K562 (cell line): ENCODE measurements around the gene DAD1. TPM values are rescaled to one million over a fixed set of nuclear protein-coding genes. Genes with fewer than 3 reads are reported as not detected.

ENCODE experiments used
- CBFA2T2 ChIP-seq: fragments of 450-650 bp; conservative IDR thresholded peaks from 2 replicates; pipeline ENCODE4 v1.6.1; 2017; ENCODE audit warnings: mild to moderate bottlenecking
- EGR1 ChIP-seq: fragments of 450-650 bp; conservative IDR thresholded peaks from 2 replicates; pipeline ENCODE4 v1.6.1; 2017; ENCODE audit warnings: mild to moderate bottlenecking
- GABPA ChIP-seq: fragments of 200-800 bp; sonication (Bioruptor generic); conservative IDR thresholded peaks from 2 replicates; pipeline ENCODE4 v1.6.1; 2016; ENCODE audit warnings: low read depth, missing genetic modification characterization, missing compliant biosample characterization
- NR2C1 ChIP-seq, 2 experiments: fragments of 450-650 bp; IDR thresholded peaks; 2 replicates each; pipeline ENCODE4 v1.6.1; 2017; ENCODE audit warnings: mild to moderate bottlenecking in 2 of 2, antibody characterized with exemption in 1 of 2, inconsistent platforms in 1 of 2, missing compliant biosample characterization in 1 of 2, missing genetic modification characterization in 1 of 2
- RFX1 ChIP-seq: fragments of 450-650 bp; IDR thresholded peaks from 2 replicates; pipeline ENCODE4 v1.6.1; 2016; ENCODE audit warnings: mild to moderate bottlenecking, moderate library complexity
- polyA plus RNA-seq, 8 experiments: library from polyadenylated mRNA; depleted of rRNA in 4 of 8; stranded (reverse) in 5 of 8; unstranded in 3 of 8; fragments of >200 nt; fragmentation: Nextera tagmentation in 2 of 8; fragmentation: Illumina TruSeq in 1 of 8; extraction: Ambion mirVana in 2 of 8; extraction: Trizol in 1 of 8; gene quantifications; 2 replicates each; pipeline versions ENCODE4 v1.2.1 to v1.2.3, GENCODE V29; 2011 to 2014; ENCODE audit warnings: inconsistent platforms in 1 of 8, missing spikeins in 1 of 8
- total RNA-seq, 7 experiments: library from RNA; depleted of rRNA in 6 of 7; stranded (reverse); fragments of >200 nt in 6 of 7; fragmentation: Illumina TruSeq in 2 of 7; extraction: Trizol in 2 of 7; gene quantifications; 2 replicates each; pipeline versions ENCODE4 v1.2.1 to v1.2.3, GENCODE V29; 2011 to 2021; ENCODE audit warnings: low replicate concordance in 1 of 7
- TF ChIP-seq, protein P1 (sequence below), 2 experiments: fragments of 450-650 bp in 1 of 2; sonication (generic) in 1 of 2; formaldehyde crosslinking in 1 of 2; IDR thresholded peaks; 2 replicates each; pipeline versions ENCODE4 v1.7.1 to v1.9.0; 2016 to 2022; ENCODE audit warnings: inconsistent platforms in 1 of 2, mild to moderate bottlenecking in 1 of 2, missing genetic modification reagents in 1 of 2
- TF ChIP-seq, protein P2 (sequence below), 3 experiments: fragments of 200-800 bp in 1 of 3; fragments of 250-450 bp in 1 of 3; fragments of 450-650 bp in 1 of 3; sonication (Bioruptor Pico) in 1 of 3; sonication (Bioruptor generic) in 1 of 3; formaldehyde crosslinking in 1 of 3; IDR thresholded peaks; 2 replicates each; pipeline versions ENCODE4 v1.6.1 to v1.8.0; 2016 to 2022; ENCODE audit warnings: mild to moderate bottlenecking in 2 of 3, missing genetic modification characterization in 2 of 3, missing compliant biosample characterization in 1 of 3, moderate library complexity in 1 of 3

Gene DAD1
- total and polyA plus RNA-seq, 9 of the 15 experiments (the other 6 are each of a cell fraction or from before 2014, with no cell fraction given): 104 to 617 (median 222) TPM

DNA sequence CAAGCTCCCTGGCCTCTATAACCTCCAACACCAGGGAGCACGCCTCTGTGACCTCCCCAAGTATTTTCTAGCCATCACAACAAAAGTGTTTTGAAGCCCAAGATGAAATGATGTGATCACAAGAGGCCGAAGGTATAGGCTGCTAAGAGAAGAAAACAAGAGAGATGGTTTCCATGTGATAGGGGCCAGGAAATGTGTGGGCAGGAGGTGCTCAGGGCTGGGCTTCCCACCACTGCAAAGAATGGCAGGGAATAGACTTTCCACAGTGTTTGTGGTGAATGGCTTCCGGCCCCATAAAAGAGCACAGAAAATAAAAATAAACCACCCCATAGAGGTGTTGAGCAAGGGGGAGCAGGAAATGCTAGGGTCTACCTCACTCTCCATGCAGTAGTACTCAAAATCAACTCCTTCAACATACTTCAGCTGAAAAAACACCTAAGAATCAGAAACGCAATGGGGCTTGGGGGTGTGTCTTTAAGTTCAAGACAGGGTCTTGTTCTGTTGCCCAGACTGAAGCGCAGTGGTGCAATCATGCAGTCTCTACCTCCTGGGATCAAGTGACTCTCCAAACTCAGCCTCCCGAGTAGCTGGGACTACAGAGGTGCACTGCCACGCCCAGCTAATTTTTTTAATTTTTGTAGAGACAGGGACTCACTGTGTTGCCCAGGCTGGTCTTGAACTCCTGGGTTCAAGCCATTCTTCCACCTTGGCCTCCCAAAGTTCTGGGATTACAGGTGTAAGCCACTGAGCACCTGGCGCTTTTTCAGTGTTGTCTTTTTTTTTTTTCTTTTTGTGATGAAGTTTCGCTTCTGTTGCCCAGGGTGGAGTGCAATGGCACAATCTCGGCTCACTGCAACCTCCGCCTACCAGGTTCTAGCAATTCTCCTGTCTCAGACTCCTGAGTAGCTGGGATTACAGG lies 27.1 kb downstream of the DAD1 start (continued):
- TF ChIP-seq, protein P1, sequence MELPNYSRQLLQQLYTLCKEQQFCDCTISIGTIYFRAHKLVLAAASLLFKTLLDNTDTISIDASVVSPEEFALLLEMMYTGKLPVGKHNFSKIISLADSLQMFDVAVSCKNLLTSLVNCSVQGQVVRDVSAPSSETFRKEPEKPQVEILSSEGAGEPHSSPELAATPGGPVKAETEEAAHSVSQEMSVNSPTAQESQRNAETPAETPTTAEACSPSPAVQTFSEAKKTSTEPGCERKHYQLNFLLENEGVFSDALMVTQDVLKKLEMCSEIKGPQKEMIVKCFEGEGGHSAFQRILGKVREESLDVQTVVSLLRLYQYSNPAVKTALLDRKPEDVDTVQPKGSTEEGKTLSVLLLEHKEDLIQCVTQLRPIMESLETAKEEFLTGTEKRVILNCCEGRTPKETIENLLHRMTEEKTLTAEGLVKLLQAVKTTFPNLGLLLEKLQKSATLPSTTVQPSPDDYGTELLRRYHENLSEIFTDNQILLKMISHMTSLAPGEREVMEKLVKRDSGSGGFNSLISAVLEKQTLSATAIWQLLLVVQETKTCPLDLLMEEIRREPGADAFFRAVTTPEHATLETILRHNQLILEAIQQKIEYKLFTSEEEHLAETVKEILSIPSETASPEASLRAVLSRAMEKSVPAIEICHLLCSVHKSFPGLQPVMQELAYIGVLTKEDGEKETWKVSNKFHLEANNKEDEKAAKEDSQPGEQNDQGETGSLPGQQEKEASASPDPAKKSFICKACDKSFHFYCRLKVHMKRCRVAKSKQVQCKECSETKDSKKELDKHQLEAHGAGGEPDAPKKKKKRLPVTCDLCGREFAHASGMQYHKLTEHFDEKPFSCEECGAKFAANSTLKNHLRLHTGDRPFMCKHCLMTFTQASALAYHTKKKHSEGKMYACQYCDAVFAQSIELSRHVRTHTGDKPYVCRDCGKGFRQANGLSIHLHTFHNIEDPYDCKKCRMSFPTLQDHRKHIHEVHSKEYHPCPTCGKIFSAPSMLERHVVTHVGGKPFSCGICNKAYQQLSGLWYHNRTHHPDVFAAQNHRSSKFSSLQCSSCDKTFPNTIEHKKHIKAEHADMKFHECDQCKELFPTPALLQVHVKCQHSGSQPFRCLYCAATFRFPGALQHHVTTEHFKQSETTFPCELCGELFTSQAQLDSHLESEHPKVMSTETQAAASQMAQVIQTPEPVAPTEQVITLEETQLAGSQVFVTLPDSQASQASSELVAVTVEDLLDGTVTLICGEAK (IDR thresholded peaks at IDR 0.05): peak; percentile 57; the same call in 1 of the 2 replicates
- TF ChIP-seq, protein P1 (CRISPR knock-in tag; IDR thresholded peaks at IDR 0.05): no peak
- TF ChIP-seq GABPA: peak; percentile 85
- TF ChIP-seq EGR1: peak; percentile 86
- TF ChIP-seq, protein P2, sequence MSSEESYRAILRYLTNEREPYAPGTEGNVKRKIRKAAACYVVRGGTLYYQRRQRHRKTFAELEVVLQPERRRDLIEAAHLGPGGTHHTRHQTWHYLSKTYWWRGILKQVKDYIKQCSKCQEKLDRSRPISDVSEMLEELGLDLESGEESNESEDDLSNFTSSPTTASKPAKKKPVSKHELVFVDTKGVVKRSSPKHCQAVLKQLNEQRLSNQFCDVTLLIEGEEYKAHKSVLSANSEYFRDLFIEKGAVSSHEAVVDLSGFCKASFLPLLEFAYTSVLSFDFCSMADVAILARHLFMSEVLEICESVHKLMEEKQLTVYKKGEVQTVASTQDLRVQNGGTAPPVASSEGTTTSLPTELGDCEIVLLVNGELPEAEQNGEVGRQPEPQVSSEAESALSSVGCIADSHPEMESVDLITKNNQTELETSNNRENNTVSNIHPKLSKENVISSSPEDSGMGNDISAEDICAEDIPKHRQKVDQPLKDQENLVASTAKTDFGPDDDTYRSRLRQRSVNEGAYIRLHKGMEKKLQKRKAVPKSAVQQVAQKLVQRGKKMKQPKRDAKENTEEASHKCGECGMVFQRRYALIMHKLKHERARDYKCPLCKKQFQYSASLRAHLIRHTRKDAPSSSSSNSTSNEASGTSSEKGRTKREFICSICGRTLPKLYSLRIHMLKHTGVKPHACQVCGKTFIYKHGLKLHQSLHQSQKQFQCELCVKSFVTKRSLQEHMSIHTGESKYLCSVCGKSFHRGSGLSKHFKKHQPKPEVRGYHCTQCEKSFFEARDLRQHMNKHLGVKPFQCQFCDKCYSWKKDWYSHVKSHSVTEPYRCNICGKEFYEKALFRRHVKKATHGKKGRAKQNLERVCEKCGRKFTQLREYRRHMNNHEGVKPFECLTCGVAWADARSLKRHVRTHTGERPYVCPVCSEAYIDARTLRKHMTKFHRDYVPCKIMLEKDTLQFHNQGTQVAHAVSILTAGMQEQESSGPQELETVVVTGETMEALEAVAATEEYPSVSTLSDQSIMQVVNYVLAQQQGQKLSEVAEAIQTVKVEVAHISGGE (CRISPR knock-in tag; IDR thresholded peaks at IDR 0.05): peak in 2 of 3 experiments; percentile 51 to 92; a peak in 3 of 6 replicates
- TF ChIP-seq CBFA2T2: no peak
- peak; percentile 9; the same call in 1 of the 2 replicates for TF ChIP-seq RFX1
- no peak for TF ChIP-seq NR2C1 (IDR thresholded peaks at IDR 0.05)
- TF ChIP-seq NR2C1 (tag; IDR thresholded peaks at IDR 0.05): 0 out of 2 replicates have a peak, but pooled peaks have one; percentile 29
